GM13977 (cell line): Measurements from ENCODE around the gene TRAF3IP1.
"Not testable (repeated sequence)": the region's sequence is repeated elsewhere in the genome, so short reads cannot be mapped to it uniquely, and the experiment has no call there.

Experiments used
- DNase-seq: peaks from one replicate; pipeline ENCODE4 v3.0.0; 2012; ENCODE audit warnings: low spot score
- CTCF ChIP-seq: IDR thresholded peaks from 2 replicates; pipeline ENCODE4 v1.5.1; 2012; ENCODE audit warnings: mild to moderate bottlenecking, control low read depth; ENCODE audit not compliant: insufficient read depth; ENCODE audit errors: extremely low read depth, missing control alignments
- in situ Hi-C: fragments of 300-500 bp; cut with MboI; formaldehyde crosslinking; loops from one replicate; pipeline ENCODE4 v1.12.0; 2022; ENCODE audit warnings: low sequenced_read_pairs, low pct_unique_long_range_greater_than_20kb, mixed read lengths, inconsistent platforms; ENCODE audit not compliant: unreplicated experiment

The TRAF3IP1 gene

GRCh38 chr2:238403632-238404405 lies 83.5 kb downstream of the TRAF3IP1 start:
- in situ Hi-C loops, result no loop called here

DNA sequence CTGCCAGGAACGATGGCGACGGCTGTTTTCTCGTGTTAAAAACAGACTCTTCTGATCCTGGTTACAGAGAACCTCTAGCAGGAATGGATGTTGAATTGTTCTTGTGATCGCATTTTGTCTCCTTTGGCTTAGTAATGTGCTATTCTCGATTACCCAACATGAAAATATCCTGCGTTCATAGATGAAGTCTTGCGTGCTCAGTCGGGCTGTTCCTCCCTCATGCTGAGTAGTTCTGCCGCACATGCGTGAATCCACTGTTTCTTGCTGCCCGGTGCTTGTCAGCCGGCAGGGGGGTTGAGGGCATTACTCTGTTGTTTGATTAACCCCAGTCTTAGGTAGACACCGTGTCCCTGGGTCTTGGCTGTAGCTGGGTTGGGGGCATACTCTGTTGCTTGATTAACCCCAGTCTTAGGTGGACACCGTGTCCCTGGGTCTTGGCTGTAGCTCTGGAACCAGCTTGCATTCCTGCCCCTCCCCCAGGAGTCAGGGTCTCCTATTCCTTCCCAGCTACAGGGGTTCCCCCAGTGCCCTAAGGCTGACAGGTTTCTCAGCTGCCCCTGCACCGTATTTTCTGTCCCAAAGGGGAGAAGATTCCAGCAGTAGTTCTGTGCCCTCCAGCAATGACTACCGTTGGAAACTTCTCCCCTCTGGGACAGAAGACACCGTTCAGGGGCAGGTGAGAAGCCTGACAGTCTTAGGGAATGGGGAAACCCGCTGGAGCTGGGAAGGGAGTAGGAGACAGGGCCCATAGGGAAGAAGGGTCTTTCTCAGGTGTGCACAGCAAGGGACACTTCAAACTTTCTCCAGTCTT lies 84.3 kb downstream of the TRAF3IP1 start:
- TF ChIP-seq CTCF, result no peak
- in situ Hi-C loops, result no loop called here
- DNase-seq, result no peak

More at GRCh38 chr2:238403632-238404405, 83.5 kb downstream of the TRAF3IP1 start:
- DNase-seq, result no peak
- TF ChIP-seq CTCF, result no peak

GRCh38 chr2:238405217-238405555 lies 84.9 kb downstream of the TRAF3IP1 start:
- DNase-seq, in situ Hi-C loops: not testable (repeated sequence)

DNA sequence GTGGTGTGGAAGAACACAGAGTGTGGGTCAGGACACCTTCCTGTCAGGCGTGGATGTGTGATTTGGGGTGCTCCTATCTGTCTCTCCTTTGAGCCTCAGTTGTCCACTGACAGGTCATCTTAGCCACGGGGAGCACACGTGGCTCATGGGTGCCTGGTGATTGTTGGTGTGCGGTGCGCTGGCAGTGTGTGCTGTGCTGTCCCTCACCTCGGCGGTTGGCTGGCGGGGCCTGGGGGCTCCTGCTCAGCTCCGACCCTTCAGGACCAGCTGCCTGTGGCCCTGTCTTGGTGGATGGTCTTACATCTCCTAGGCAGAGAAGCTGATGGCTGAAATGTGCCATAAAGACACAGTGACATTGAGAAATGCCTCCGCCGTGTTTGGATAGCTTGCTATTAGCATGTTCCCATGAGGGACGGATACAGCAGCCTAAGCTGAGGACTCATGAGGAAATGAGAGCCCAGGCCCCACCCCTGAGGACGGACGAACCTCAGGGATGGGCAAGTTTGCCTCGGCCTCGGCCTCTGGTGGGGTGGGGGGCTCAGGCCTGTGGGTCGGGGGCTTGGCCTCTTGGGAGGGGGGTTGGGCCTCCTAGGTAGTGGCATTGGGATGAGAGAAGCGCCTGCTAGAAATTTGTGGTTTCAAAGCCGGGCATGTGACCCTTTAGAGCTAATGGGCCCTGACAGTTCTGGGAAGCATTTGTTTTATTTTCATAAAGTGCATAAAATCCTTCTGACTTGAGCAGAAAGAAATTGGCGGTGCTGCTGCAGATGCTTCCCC lies 86.1 kb downstream of the TRAF3IP1 start:
- TF ChIP-seq CTCF, result no peak
- no peak for DNase-seq
- in situ Hi-C loops, result no loop called here

DNA sequence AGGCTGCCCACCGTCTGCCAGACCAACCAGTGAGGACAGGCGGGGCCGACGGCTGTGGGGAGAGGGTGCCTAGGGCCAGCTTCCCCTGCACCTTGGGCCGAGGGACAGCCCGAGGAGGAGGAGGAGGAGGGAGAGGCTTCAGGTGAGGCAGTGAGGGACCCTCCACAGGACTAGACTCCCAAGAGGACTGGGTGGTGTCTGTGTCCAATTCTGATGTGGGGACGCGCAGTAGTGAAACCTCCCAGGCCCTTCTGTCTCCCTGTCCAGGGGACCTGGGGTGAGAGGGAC lies 86.6 kb downstream of the TRAF3IP1 start:
- in situ Hi-C loops, result no loop called here
- no peak for TF ChIP-seq CTCF
- DNase-seq, result no peak

GRCh38 chr2:238407566-238407965 lies 87.2 kb downstream of the TRAF3IP1 start:
- DNase-seq, result no peak
- in situ Hi-C loops, result no loop called here
- no peak for TF ChIP-seq CTCF
